ENCODE measurements around the gene NT5DC3. TPM values are rescaled to one million over a fixed set of nuclear protein-coding genes. Genes with fewer than 3 reads are reported as not detected.
A peak's percentile ranks its signal among the peaks of the same experiment; 100 is the strongest.

The NT5DC3 gene
- total and polyA plus RNA-seq, 2 donors (not counting 3 experiments of a cell fraction or from before 2014, with no cell fraction given), result 1.5 to 6.7 TPM

DNA sequence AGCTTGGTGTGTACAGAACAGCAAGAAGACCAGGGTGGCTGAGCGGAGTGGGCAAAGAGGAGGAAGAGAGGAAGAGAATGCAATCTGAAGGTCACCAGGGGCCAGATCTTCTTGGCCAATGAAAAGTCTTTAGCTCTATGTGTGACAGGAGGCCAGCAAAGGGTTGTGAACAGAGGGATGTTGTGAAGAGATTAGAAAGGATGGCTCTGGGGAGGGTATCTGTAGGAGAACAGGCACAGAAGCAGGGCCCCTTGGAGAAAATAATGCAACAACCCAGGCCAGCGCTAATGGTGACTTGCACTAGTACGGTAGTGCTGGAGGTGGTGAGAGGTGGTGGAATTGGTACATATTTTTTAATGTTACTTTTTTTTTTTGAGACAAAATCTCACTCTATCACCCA, 97.2 kb downstream of the NT5DC3 start:
- no peaks in the 10 kb centered on the region for H4K20me1 ChIP-seq (replicated peaks; ENCODE audit: control insufficient read depth, extremely low read depth, insufficient read depth, low read length)
- no peak overlapping the region for H2AFZ ChIP-seq (ENCODE audit: low read depth, low read length)
- H3K9me3 ChIP-seq (replicated peaks; ENCODE audit: control insufficient read depth, insufficient read depth, low read length), result no peaks in the 10 kb centered on the region
- H3K9me1 ChIP-seq (replicated peaks; ENCODE audit: control insufficient read depth, extremely low read depth, insufficient read depth, low read length), result no peaks in the 10 kb centered on the region
- no TSS peak for BruUV-seq (replicated peaks)
- DNase-seq (ENCODE audit: low read depth, low spot score) (no peak), FAIRE-seq (no peak)
- H3K36me3 ChIP-seq (ENCODE audit: control insufficient read depth in 2 of 2, extremely low read depth in 1 of 2, insufficient read depth in 2 of 2, low read length in 2 of 2), result no peaks in the 10 kb centered on the region
- no peaks in the 10 kb centered on the region for H3K79me2 ChIP-seq (ENCODE audit: control insufficient read depth, insufficient read depth, low read length)
- no peak overlapping the region for H3K9ac ChIP-seq (replicated peaks; ENCODE audit: extremely low read depth, insufficient read depth, low read length)
- ChIA-PET POLR2A (no interaction called here), CTCF (no interaction called here)
- TF ChIP-seq GATA2 (IDR thresholded peaks at IDR 0.05; ENCODE audit: insufficient read depth, insufficient read length, low read depth, low read length), result no peak
- TF ChIP-seq, protein P1, sequence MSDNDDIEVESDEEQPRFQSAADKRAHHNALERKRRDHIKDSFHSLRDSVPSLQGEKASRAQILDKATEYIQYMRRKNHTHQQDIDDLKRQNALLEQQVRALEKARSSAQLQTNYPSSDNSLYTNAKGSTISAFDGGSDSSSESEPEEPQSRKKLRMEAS (IDR thresholded peaks at IDR 0.05; ENCODE audit: insufficient read depth, insufficient read length), result no peak
- no peak overlapping the region for H3K4me3 ChIP-seq (replicated peaks in 1 of 3; ENCODE audit: insufficient read depth in 1 of 3, low read depth in 1 of 3, low read length in 3 of 3)
- no peaks in the 10 kb centered on the region for H3K4me1 ChIP-seq (ENCODE audit: control insufficient read depth, extremely low read depth, insufficient read depth, low read length)
- dilution Hi-C loops (cut with MboI; ENCODE audit: extremely low pct_ligation_motif_present, low sequenced_read_pairs), result no loop called here
- no peaks in the 10 kb centered on the region for H3K27me3 ChIP-seq (ENCODE audit: control insufficient read depth in 2 of 2, insufficient read depth in 2 of 2, low read length in 2 of 2)
- H3K27ac ChIP-seq (ENCODE audit: insufficient read depth, low read depth, low read length), result no peak overlapping the region
- no peak overlapping the region for H3K4me2 ChIP-seq (ENCODE audit: insufficient read depth, low read length)
- intact Hi-C loops (cut with micrococcal nuclease), result no loop called here

GRCh38 chr12:103742349-103742932, 98.6 kb downstream of the NT5DC3 start:
- H3K27me3 ChIP-seq (ENCODE audit: control insufficient read depth in 2 of 2, insufficient read depth in 2 of 2, low read length in 2 of 2), result no peaks in the 10 kb centered on the region
- H4K20me1 ChIP-seq (replicated peaks; ENCODE audit: control insufficient read depth, extremely low read depth, insufficient read depth, low read length), result no peaks in the 10 kb centered on the region
- no peak overlapping the region for H3K27ac ChIP-seq (ENCODE audit: insufficient read depth, low read depth, low read length)
- no peak overlapping the region for H2AFZ ChIP-seq (ENCODE audit: low read depth, low read length)
- dilution Hi-C loops (cut with MboI; ENCODE audit: extremely low pct_ligation_motif_present, low sequenced_read_pairs), result no loop called here
- no peak overlapping the region for H3K4me2 ChIP-seq (ENCODE audit: insufficient read depth, low read length)
- no peaks in the 10 kb centered on the region for H3K4me1 ChIP-seq (ENCODE audit: control insufficient read depth, extremely low read depth, insufficient read depth, low read length)
- no peaks in the 10 kb centered on the region for H3K9me1 ChIP-seq (replicated peaks; ENCODE audit: control insufficient read depth, extremely low read depth, insufficient read depth, low read length)
- H3K9me3 ChIP-seq (replicated peaks; ENCODE audit: control insufficient read depth, insufficient read depth, low read length), result no peaks in the 10 kb centered on the region
- peak; percentile 35 for DNase-seq (ENCODE audit: low read depth, low spot score)
- H3K36me3 ChIP-seq (ENCODE audit: control insufficient read depth in 2 of 2, extremely low read depth in 1 of 2, insufficient read depth in 2 of 2, low read length in 2 of 2), result no peaks in the 10 kb centered on the region
- peak; percentile 59 for FAIRE-seq
- intact Hi-C loops (cut with micrococcal nuclease), result no loop called here
- BruUV-seq (replicated peaks), result no TSS peak
- ChIA-PET CTCF (interaction anchor here (0.9 kb wide), 1 partner anchor 9 kb away, joined by 3 read pairs; no protein-coding TSS in a partner anchor), POLR2A (no interaction called here)
- TF ChIP-seq EZH2 (IDR thresholded peaks at IDR 0.05; ENCODE audit: borderline replicate concordance, low read depth, low read length, severe bottlenecking) (no peak), MYC (IDR thresholded peaks at IDR 0.05; ENCODE audit: low read depth, low read length) (no peak), GATA2 (IDR thresholded peaks at IDR 0.05; ENCODE audit: insufficient read depth, insufficient read length, low read depth, low read length) (no peak), FOS (IDR thresholded peaks at IDR 0.05; ENCODE audit: borderline replicate concordance, insufficient read depth, low read length) (no peak), CTCF (IDR thresholded peaks at IDR 0.05; ENCODE audit: extremely low read depth in 1 of 2, insufficient read depth in 1 of 2, low read depth in 1 of 2, low read length in 2 of 2) (no peak), POLR2A (IDR thresholded peaks at IDR 0.05; ENCODE audit: low read depth, low read length) (no peak)
- TF ChIP-seq, protein P1 (IDR thresholded peaks at IDR 0.05; ENCODE audit: insufficient read depth, insufficient read length), result no peak
- H3K4me3 ChIP-seq (replicated peaks in 1 of 3; ENCODE audit: insufficient read depth in 1 of 3, low read depth in 1 of 3, low read length in 3 of 3), result no peak overlapping the region
- no peaks in the 10 kb centered on the region for H3K79me2 ChIP-seq (ENCODE audit: control insufficient read depth, insufficient read depth, low read length)
- H3K9ac ChIP-seq (replicated peaks; ENCODE audit: extremely low read depth, insufficient read depth, low read length), result no peak overlapping the region

Measured in endothelial cell of umbilical vein (primary cell).